ENCODE measurements around the gene ADPRH. TPM values are rescaled to one million over a fixed set of nuclear protein-coding genes. Genes with fewer than 3 reads are reported as not detected.
"Not testable (repeated sequence)": the region's sequence is repeated elsewhere in the genome, so short reads cannot be mapped to it uniquely, and the experiment has no call there.

The ADPRH gene
- polyA plus RNA-seq, 1 donor = 6.3 TPM

DNA sequence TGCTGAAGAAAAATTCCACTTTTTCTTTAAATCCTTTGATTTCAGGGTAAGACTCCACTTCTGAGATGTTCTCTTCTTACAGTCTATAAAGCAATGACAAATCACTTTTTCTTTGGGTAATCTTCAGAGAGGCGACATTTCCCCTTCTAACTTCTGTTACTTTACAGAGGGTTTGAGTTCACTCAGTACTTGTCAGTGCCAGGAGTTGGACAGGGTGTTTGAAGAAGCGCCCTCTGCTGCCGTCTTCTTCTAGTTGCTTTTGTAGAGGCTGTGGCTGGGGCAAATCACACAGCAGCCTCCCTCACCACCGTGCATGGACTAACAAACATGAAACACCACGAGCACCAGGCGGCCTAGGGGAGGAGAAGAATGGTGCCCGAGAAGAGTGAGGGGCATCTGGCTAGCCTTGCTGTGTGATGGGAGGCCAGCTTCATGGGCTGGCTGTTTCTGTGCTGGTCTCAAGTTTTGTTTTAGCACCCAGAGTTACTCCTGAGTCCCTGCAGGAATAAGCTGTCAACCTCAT lies 19.8 kb upstream of the ADPRH start, which contains the start of gene CD80:
Gene CD80 (minus strand): TSS at position 174 of the 523 bp plus-strand sequence. CDS start 1,886 bp downstream, outside the sequence.
- DNase-seq = no peak

DNA sequence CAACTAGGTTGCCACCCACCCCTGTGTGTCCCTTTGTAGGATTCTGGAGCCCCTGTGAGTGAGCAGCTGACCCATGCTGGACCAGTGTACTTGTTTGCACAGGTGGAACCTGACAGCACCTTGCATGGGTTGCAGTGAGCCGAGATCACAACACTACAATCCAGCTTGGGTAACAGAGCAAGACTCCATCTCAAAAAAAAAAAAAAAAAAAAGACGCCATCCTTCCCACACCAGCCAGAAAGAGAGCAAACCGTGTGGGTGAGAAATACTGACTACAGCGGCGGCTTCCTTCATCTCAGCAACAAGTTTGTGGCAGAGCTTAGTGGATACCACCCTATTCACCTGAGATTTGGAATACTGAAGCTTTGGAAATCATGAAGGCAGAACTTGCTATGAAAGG lies 19.1 kb upstream of the ADPRH start:
- DNase-seq = no peak

DNA sequence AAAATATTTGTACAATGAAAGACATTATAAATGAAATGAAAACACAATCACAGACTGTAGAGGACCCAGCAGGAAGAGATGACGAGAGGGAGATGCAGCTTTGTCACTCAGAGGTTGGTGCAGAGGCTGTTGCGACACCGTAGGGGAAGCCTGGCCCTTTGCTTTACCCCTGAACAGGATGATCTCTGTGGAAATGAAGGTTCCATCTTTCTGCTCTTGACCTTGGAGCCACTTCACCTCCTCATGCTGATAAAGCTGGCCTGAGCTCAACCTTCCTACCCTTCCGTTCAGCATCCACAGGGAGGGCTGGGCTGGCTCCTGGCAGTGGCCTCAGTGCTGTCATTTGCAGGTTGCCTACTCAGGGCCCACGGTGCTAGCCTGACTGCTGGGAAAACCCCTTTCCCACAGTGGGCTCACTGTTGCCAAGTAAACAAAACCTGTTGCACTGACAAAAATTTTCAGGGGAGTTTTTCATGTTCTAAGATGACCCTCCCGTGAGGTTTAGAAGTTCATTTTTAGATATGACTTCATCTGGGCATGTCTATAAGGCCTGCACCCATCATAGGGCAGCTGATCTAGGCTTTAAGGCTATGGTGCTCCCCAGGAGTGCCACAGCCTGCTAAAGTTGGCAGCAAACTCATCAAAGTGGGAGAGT lies 16.9 kb upstream of the ADPRH start:
- DNase-seq = no peak

DNA sequence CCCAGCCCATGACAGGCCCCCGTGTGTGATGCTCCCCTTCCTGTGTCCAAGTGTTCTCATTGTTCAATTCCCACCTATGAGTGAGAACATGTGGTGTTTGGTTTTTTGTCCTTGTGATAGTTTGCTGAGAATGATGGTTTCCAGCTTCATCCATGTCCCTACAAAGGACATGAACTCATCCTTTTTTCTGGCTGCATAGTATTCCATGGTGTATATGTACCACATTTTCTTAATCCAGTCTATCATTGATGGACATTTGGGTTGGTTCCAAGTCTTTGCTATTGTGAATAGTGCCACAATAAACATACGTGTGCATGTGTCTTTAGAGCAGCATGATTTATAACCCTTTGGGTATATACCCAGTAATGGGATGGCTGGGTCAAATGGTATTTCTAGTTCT lies 16.0 kb upstream of the ADPRH start:
- not testable (repeated sequence) for DNase-seq

DNA sequence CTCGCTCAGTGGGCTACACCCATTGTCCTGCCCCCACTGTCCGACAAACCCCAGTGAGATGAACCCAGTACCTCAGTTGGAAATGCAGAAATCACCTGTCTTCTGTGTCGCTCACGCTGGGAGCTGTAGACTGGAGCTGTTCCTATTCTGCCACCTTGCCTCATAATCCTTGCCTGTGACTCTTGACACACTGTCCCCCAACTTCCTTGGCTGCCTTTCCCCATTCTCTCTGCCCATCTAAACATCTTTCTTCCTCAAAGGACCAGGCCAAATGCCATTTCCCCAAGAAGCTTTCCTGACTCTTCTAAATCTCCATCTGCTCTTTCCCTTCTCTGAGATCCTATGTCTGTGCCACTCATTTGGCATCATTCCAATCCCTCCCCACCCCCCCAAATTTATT lies 10.1 kb upstream of the ADPRH start:
- DNase-seq = no peak

DNA sequence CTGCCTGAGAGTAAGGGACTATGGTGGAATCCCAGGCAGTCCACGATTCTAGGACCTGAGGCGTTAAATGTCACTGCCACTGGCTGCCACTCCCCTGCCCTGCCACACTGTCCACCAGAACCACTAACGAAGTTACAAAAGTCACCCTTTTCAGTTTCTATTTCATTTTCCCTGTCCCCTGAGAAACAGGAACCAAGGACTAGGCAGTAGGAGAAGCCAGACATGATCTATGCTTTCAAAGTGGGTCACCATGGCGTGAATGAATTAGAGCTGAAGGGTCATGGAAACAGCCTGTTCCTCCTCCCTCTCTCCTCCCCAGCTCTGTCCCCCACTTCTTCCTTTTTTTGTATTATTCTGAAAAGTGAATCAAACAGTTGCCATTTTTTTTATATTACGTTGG lies 9.1 kb upstream of the ADPRH start:
- DNase-seq = no peak

DNA sequence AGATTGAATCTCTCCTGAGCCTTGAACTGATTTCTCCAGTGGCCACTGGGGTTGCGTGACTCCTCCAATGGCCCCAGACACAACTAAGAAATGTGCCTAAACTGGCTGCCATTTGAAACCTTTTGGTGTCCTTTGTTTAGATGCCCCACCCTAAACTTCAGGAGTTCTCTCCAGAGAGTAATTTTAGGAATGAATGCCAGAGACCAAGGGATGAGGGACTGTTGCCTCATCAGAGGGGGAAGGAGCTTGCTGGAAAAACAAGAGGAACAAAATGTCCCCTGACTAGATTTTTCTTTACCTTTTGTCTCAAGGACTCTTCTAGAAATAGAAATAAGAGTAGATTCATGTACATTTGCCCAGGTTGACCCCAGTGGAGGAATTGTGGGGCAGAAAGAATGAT lies 8.1 kb upstream of the ADPRH start:
- no peak for DNase-seq

DNA sequence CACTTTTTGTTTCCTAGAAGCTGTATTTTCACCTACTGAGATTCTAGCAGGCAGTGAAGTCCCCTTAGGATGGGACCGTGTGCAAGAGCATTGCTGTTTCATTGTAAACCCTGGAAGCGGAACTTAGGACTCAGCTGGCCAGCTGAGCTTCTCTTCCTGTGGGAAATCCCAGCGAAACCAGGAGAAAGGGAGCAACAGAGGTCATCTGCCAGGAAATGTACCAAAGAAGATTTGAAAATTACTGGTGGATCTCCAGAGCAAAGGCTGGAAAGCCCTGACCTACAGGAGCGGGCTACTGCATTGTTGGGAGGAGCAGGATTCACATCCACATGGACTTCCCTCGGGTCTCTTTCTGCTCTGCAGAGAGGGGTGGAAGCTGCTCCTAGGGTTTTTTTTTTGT lies 7.6 kb upstream of the ADPRH start:
- no peak for DNase-seq

DNA sequence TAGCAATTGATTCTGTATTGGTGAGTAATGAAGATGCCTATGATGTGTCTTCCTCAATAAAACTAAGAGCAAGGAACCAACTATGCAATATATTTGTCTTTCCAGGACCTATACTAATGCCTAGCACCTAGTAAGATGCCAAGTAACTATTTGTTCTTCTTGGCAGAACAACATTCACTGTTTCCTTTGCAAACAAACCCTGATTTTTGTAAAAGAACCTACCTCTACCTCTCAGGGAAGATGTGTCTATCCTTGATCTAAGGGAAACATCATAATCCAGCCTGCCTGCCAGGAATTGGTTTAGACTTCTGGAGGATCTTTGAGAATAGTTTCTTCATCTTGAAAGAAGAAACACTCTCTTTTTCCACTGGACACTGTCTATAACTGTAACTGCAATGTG lies 3.8 kb upstream of the ADPRH start:
- no peak for DNase-seq

DNA sequence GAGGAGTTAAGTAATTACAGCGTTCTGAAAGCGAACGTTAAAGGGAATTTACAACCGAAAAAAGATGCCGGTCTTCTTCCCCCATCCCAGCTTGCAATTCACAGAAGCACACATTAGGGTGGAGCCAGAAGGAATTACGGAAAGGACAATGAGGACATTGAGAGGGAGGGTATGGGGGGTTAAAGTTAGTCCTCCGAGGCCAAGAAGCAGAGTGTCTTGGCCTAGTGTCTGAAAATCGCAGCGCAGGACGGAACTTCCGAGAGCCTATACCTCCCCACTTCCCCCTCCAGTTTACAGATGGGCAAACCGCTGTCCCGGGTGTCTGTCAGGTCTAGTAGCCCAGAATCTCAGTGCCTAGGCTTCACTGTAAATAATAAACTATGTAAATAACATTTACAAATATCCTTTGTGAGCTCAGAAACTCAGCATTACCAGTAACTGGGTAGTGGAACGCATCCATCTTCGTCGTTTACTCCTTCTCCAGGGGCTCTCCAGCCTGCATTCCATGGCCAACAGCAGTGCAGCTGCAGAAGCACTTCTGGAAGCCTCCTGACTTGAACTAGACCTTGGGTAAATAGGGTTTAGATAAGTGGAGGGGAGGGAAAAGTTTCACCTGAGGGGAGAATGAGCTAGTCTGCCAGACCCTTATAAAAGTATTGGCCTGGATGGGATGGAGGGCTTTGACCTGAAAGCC lies 922 bp downstream of the ADPRH start:
- DNase-seq = no peak

DNA sequence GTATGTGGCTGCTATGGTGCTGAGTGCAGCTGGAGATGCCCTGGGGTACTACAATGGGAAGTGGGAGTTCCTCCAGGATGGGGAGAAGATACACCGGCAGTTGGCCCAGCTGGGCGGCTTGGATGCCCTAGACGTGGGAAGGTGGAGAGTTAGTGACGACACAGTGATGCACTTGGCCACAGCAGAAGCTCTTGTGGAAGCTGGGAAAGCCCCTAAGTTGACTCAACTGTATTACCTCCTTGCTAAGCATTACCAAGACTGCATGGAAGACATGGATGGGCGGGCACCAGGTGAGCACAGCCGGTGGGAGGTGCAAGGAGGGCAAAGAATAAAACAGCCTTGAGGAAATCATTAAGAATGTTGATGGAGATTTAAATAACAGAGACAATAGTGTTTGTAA lies 2.9 kb downstream of the ADPRH start:
- no peak for DNase-seq

DNA sequence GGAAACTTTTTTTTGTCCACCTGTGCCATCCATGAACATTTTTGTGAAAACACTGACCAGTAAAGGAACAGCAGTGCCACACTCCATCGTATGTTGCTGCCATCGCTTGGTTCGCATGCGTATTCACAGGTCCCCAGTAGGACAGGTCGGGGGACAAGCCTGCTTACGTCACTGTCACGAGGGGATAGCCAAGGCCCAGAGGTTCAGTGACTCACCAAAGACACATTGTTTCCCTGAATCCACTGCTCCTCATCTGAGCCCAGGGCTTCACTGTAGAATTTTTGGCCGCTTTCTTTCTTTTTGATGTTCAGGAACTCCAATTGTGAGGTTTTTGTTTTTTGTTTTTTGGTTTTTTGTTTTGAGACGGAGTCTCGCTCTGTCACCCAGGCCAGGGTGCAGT lies 5.9 kb downstream of the ADPRH start:
- no peak for DNase-seq

DNA sequence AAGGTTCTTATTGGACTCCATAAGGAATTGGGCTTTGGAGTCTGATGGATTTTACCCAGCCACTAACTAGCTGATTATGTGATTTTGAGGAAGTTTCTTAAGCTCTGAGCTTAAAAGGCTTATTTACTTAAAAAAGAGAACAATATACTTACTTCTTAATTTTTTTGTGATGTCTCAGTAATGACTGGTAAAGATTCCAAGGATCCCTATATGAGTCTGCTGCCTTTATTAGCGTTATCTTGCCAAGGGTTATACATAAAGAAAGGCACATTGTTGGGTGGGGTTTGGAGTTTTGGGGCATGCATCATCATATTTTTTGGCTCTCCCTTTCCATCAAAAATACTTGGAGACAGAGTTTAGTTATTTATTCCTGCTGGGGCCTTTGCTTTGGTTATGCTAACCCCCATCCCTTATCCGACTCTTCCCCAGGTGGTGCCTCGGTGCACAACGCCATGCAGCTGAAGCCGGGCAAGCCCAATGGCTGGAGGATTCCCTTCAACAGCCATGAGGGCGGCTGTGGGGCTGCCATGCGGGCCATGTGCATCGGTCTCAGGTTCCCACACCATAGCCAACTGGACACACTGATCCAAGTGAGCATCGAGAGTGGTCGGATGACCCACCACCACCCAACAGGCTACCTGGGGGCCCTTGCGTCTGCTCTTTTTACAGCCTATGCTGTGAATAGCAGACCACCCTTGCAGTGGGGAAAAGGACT lies 6.7 kb downstream of the ADPRH start:
- no peak for DNase-seq

DNA sequence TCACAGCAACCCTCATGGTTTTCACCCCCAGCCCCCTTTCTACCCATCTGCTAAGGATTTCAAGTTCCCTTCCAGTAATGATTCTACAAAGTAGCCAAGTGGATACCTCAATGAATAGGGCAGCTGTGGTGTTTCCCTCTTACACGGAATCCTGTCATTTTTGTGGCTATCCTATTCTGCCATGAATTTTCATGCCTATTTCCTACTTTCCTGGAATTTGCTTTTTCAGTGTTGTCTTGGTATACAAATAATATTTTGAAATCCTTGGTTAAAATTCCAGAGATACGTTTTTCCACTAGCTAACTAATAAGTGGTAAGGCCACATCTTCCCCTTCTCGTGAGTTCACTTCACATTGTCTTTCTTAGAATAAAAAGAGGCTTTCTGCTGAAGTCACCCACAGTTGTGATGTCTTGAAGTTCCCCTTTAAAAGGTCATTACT lies 7.5 kb downstream of the ADPRH start:
- no peak for DNase-seq

DNA sequence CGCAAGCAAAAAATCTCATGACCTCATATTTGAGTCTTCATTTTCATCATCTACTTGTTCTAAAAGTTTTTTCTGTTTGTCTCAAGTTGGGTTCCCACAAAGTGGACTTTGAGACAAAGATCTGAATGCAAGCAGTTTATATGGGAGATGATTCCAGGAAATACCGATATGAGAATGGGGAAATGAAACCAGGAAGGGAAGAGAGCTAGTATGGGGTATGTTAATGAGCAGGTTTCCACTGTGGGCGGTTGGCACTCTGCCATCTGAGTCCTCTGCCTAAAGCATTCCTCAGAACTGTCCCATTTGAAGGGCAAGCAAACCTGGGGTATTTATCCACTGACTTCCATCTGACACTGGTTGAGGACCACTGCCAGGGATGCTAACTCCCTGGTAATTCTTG lies 8.8 kb downstream of the ADPRH start:
- no peak for DNase-seq

DNA sequence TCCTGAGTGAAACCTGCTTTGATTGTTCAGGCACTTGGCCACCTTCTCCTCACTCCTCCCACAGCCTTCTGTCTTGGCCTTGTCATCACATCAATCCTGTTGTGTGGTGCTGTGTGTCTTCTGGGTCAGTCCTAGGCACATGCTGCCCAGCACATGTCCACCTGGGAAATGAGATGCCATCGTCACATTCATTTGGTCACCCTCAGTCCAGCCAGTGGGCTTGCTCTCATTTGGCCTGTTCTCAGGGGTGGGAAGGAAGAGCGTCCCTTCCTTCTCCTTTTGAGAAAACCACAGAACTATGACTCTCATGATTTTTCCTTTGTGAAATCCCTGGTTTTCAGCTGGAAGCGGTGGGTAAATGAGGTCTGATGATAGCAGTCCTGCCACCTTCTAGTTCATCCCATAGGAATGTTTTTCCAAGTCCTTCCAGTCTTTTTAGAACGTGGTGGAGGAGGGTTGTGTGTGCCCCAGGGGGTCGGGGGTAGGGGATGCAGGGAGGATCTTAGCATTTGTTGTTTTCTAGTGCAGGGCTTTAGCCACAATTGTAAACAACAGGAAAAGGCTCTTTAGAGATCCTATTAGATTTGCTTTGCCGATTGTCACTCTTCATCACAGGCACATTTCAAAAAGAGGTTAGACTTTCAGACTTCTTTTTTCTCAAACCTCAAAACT lies 9.9 kb downstream of the ADPRH start:
- DNase-seq = no peak

DNA sequence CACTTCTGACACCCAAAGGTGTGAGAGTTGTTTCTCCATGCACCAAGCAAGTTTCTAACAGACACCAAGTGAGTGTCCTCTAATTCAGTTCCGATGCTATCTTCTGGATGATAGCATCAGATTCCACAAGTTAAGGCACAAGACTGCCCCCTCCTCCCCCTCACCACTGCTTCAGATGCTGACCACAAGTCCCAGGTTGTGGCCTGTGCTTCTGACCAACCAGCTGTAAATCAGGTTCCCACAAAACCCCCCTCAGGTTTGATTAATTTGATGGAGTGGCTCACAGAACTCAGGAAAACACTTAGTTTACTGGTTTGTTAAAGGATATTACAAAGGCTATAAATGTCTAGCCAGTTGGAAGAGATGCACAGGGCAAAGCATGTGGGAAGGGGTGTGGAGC lies 11.4 kb downstream of the ADPRH start:
- DNase-seq = no peak

DNA sequence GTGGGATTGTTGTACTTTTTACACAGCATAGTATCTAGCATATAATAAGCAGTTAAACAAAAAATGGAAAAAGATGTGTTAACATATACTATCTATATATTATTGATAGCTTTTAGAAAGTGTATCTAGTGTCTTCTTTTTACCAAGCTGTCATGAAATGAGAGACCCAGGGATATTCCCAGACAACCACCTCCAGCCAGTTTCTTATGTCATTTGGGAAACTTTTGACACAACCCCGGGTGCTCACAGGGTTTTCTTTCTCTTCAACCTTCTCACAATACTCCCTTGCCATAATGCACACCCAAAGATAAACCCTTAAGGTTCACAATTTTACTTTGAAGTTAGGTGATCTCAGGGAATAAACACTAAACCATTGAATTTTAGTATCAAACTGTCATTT lies 13.6 kb downstream of the ADPRH start:
- DNase-seq = no peak

DNA sequence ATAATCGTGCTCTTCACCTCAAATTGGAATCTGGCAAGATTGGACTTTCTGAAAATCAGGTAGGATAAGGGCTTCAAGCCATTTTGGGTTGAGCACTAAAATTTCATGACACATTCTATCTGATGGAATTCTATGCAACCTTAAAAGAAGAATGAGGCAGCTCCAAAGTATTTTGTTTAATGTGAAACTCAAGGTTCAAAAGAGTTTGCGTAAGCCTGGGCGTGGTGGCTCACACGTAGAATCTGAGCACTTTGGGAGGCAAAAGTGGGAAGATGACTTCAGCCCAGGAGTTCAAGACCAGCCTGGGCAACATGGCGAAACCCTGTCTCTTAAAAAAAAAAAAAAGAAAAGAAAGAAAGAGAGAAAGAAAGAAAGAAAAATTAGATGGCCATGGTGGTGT lies 14.8 kb downstream of the ADPRH start:
- DNase-seq = no peak

DNA sequence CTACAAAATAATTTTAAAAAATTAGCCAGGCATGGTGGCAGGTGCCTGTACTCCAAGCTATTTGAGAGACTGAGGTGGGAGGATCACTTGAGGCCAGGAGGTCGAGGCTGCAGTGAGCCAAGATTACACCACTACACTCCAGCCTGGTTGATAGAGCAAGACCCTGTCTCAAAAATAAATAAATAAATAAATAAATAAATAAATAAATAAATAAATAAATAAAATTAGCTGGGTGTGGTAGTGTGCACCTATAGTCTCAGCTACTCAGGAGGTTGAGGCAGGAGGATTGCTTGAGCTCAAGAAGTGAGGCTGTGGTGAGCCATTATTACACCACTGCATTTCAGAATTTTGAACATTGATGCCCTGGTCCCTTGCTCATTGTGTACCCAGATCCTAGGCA lies 15.6 kb downstream of the ADPRH start:
- DNase-seq = not testable (repeated sequence)

DNA sequence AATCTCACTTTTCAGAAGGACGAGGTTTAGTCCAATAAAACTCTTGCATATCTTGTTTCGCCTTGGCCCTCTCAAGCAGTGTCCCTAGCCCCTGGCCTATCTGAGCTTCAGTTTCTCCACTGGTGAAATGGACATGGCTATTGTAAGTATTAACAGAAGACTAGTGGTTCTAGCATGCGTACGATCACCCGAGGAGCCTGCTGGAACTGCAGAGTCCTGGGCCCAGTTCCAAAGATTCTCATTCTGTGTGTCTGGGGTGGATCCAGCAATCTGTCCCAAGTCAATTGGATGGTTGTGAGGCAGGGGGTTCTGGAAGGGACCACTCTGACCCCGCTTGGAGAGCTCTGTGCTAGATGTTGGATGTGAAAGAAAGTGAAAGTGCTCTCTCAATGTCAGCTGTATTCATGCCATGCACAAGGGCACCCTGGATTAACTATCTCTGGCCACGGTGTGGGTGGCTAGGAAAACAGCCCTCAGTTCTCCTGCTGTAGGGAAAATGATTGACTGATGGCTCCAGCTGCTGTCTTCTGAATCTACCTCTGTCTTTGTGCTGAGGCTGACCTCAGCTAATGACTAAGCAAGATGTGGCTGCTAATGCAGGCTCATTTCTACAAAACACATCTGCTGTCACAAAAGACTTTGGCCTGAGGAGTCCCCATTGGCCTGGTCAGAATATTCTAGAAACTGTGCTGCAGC lies 16.5 kb downstream of the ADPRH start:
- no peak for DNase-seq

DNA sequence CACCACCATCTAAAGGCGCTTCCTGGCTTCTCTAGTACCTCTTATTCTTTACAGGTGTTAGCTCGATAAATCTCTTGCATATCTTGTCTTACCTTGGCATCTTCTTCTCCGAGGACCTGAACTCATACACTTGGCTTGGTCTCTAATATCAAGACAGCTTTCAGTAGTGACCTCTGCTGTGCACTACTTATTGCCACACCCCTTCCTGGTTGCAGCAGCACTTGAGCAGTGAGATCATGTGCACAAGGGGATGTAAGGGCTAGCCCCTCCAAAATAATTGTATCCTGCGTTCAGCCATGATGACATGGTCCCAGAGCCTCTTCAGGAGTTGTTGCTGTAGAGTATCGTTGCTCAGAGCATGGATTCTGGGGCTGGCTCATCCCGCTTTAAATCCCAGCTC lies 17.1 kb downstream of the ADPRH start:
- DNase-seq = no peak

Measured in left kidney (tissue), 2 donors.